ENCODE results near the gene SNX11. TPM values are rescaled to one million over a fixed set of nuclear protein-coding genes. Genes with fewer than 3 reads are reported as not detected.

Gene SNX11
- total RNA-seq, 8 experiments from 2014 or later, result 13.3 to 21.8 (median 14.9) TPM

DNA sequence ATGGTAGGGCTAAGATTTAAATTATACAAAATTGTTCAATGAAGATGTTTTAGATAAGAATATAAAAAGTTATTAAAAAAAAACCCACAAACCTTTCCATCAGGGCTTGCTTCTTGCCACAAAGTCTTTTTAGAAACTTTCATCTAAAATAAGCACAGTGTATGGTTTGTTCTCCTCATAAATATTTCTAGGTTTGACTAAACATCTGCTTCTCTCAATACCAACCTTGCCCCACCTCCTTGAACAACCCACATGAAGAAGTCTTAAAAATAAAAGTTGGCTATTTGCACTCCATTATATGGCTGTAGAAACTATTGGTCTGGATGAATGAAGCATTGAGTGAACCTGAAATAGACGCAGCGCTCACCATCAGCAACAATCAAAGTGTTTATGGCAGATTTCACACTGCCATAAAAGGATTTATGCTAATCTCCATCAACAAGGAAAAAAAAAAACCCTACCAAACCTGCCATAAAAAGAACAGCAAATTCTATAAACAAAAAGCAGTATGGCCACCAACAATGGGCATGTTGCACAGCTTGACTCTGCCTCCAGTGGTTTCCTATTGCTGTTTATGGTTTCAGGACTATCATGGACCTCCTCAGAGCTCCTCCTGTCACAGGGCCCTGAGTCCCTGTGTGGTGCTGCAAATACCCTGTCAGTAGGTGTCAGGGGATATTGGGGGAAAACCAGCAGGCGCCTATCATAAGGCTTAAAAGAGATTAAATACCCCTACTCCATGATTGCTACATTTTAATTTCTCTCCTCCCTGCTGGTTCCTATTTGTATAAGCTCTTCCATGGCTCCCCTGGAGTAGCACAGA is 37.6 kb downstream of the SNX11 start:
- H3K4me1 ChIP-seq (replicated peaks in 1 of 2), result peaks cover 46 to 55% of the 10 kb centered on the region in 2 donors
- WGBS, 10 experiments, result 30 to 100% (median 93%) methylated on average over 2 to 3 of the region's 3 CpGs; no CpG with 5 or more reads in 2 of the 10 experiments
- H3K27ac ChIP-seq, result no peak overlapping the region
- no peak for ATAC-seq (replicated peaks in 6 of 8)
- in situ Hi-C loops (cut with MboI; ENCODE audit: low pct_unique_long_range_greater_than_20kb in 2 of 9, low sequenced_read_pairs in 9 of 9, unreplicated experiment in 9 of 9), result loop anchor here in 1 of 9 experiments (25.0 kb wide), 1 partner anchor 108 kb away; the partner anchor contains the start of genes COPZ2 and NFE2L1
- H3K4me3 ChIP-seq, result no peak overlapping the region

- Histone ChIP-seq H3K4me1 (replicated peaks in 1 of 2) (peaks cover 76 to 85% of the 10 kb centered on the region in 2 donors), H3K4me3 (peak overlapping the region in 2 of 5 donors; percentile 1 to 4), H3K27ac (peak overlapping the region; percentile 88 to 97)
- peak in 7 of 8 experiments; percentile 4 to 55 (median 28) for ATAC-seq (replicated peaks in 6 of 8)
- WGBS, 10 experiments, result 19 to 69% (median 53%) methylated on average over 1 to 13 of the region's 14 CpGs
- in situ Hi-C loops (cut with MboI; ENCODE audit: low pct_unique_long_range_greater_than_20kb in 2 of 9, low sequenced_read_pairs in 9 of 9, unreplicated experiment in 9 of 9), result loop anchor here in 1 of 9 experiments (25.0 kb wide), 1 partner anchor 111 kb away; the partner anchor contains the start of genes COPZ2 and NFE2L1
These were observed 40.6 kb downstream of the SNX11 start for GRCh38 chr17:48148029-48148770.

DNA sequence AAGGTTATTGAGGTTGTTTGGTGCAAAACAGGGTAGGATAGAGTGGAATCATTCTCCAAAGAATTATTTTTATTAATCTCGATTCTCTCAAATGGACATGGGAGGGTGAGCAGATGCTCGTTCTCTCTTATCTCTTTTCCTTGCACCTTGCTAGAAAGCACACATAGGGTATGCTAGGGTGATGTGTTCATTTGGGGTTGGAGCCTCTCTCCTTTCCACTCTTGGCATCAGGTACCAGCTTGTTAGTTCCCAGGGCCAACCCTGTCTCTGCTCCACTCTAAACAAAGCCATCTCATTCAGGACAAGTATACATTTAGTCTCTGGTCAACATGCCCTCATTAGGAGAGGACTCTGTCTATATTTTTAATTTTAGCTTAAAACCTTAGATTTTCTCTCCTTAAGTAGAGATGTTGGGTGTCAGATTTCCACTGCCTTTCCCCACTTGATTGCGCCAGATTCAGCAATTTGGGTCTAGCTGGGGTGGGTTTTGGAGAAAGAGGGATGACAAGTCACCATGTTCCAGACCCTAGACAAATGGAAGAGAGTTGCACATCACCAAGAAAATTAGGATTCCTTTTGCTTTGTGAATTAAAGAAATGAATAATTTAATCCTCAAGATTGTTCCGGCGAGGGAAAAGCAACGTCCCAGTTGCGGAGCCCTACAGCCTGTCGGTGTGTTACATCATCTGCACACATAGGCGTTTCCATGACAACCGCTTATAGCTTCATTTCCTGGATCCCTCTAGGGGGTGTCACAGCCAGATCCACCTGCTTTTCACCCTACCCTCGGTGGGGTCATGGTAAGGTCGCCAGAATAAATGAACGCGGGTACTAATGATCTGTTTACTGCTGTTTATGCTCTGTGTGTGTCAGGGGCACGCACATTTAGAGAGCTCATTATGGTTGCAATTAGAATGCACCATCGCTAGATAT is 41.6 kb downstream of the SNX11 start:
- peak in 6 of 8 experiments; percentile 47 to 91 (median 88) for ATAC-seq (replicated peaks in 6 of 8)

GRCh38 chr17:48149787-48150463 is 42.4 kb downstream of the SNX11 start:
- H3K4me3 ChIP-seq, result peak overlapping the region in 4 of 5 donors; percentile 0 to 19 (median 10)
- in situ Hi-C loops (cut with MboI; ENCODE audit: low pct_unique_long_range_greater_than_20kb in 2 of 9, low sequenced_read_pairs in 9 of 9, unreplicated experiment in 9 of 9), result loop anchor here in 2 of 9 experiments (10.0 to 25.0 kb wide), 2 partner anchors 113 to 475 kb away; partner anchors contain the start of genes COPZ2 (in 1 of the 2), HOXB9 (in 1 of the 2) and NFE2L1 (in 1 of the 2)
- ATAC-seq (replicated peaks in 6 of 8), result no peak
- peaks cover 78 to 84% of the 10 kb centered on the region in 2 donors for H3K4me1 ChIP-seq (replicated peaks in 1 of 2)
- peak overlapping the region; percentile 77 to 97 for H3K27ac ChIP-seq
- WGBS, 10 experiments, result 20 to 89% (median 45%) methylated on average over 1 to 4 of the region's 4 CpGs; no CpG with 5 or more reads in 1 of the 10 experiments

More for the DNA sequence above, 41.6 kb downstream of the SNX11 start:
- Histone ChIP-seq H3K27ac (peak overlapping the region; percentile 88 to 97), H3K4me3 (peak overlapping the region; percentile 3 to 19 (median 12)), H3K4me1 (replicated peaks in 1 of 2) (peaks cover 78 to 85% of the 10 kb centered on the region in 2 donors)
- in situ Hi-C loops (cut with MboI; ENCODE audit: low pct_unique_long_range_greater_than_20kb in 2 of 9, low sequenced_read_pairs in 9 of 9, unreplicated experiment in 9 of 9), result loop anchor here in 1 of 9 experiments (25.0 kb wide), 1 partner anchor 112 kb away; the partner anchor contains the start of genes COPZ2 and NFE2L1
- 9 to 71% (median 36%) methylated on average over 2 to 14 of the region's 16 CpGs for WGBS, 10 experiments

DNA sequence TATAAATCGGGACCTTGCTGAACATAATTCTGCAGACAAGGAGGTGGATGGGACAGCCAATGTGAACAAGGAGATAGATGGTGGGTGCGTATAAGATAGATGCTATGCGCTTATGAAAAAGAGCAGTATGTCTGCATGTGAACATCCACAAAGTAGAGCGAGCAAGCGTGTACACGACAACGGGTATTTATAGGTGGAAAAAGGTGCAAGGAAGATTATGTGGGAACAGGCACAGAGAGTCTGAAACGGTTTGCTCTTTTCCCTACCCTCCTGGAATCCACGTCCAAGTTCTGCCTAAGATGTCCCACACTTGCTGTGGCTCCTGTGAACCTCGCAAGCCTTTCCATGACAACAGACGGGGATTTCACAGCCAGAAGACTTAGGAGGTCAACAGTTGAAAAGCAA is 43.0 kb downstream of the SNX11 start:
- WGBS, 10 experiments, result 0 to 71% (median 38%) methylated on average over 1 to 11 of the region's 11 CpGs
- Histone ChIP-seq H3K4me1 (replicated peaks in 1 of 2) (peaks cover 78 to 85% of the 10 kb centered on the region in 2 donors), H3K4me3 (peak overlapping the region in 4 of 5 donors; percentile 0 to 16 (median 2)), H3K27ac (peak overlapping the region; percentile 77 to 97)
- in situ Hi-C loops (cut with MboI; ENCODE audit: low pct_unique_long_range_greater_than_20kb in 2 of 9, low sequenced_read_pairs in 9 of 9, unreplicated experiment in 9 of 9), result loop anchor here in 1 of 9 experiments (10.0 kb wide), 1 partner anchor 474 kb away; the partner anchor contains the start of gene HOXB9
- peak in 1 of 8 experiments; percentile 32 for ATAC-seq (replicated peaks in 6 of 8)

DNA sequence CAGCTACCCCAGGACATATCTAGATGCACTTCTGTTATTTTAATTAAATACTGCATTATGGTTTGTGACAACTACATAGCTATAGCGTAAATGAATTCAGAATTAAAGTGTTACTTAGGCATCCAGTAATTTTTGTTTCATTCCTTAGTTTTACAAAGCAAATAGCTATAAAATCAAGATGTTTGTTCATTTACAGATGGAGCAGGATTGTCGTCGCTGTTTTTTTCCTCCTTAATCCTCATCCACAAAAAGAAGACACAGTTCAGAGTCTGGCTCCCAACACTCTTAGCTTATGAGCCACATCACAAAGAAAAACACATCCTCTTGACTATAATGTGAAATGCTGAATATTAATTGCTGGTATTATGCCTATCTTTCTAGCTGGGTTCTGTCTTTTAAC is 43.7 kb downstream of the SNX11 start:
- in situ Hi-C loops (cut with MboI; ENCODE audit: low pct_unique_long_range_greater_than_20kb in 2 of 9, low sequenced_read_pairs in 9 of 9, unreplicated experiment in 9 of 9), result loop anchor here in 1 of 9 experiments (10.0 kb wide), 1 partner anchor 474 kb away; the partner anchor contains the start of gene HOXB9
- H3K4me3 ChIP-seq, result no peak overlapping the region
- H3K27ac ChIP-seq, result peak overlapping the region; percentile 77 to 97
- peaks cover 83 to 91% of the 10 kb centered on the region in 2 donors for H3K4me1 ChIP-seq (replicated peaks in 1 of 2)
- no peak for ATAC-seq (replicated peaks in 6 of 8)
- 8 to 76% (median 43%) methylated on average over 1 to 3 of the region's 3 CpGs; no CpG with 5 or more reads in 1 of the 10 experiments for WGBS, 10 experiments

- Histone ChIP-seq H3K4me3 (no peak overlapping the region), H3K4me1 (replicated peaks in 1 of 2) (peaks cover 82 to 87% of the 10 kb centered on the region in 2 donors), H3K27ac (peak overlapping the region in 1 of 2 donors; percentile 97)
- WGBS, 10 experiments, result 0 to 80% (median 56%) methylated on average over 1 to 4 of the region's 4 CpGs
- in situ Hi-C loops (cut with MboI; ENCODE audit: low pct_unique_long_range_greater_than_20kb in 2 of 9, low sequenced_read_pairs in 9 of 9, unreplicated experiment in 9 of 9), result loop anchor here in 1 of 9 experiments (10.0 kb wide), 1 partner anchor 473 kb away; the partner anchor contains the start of gene HOXB9
- ATAC-seq (replicated peaks in 6 of 8), result no peak
These were observed 44.7 kb downstream of the SNX11 start for GRCh38 chr17:48152289-48152688.

- H3K27ac ChIP-seq, result peak overlapping the region in 1 of 2 donors; percentile 97
- H3K4me3 ChIP-seq, result no peak overlapping the region
- ATAC-seq (replicated peaks in 6 of 8), result peak; percentile 31 to 86 (median 42)
- peaks cover 67 to 72% of the 10 kb centered on the region in 2 donors for H3K4me1 ChIP-seq (replicated peaks in 1 of 2)
- WGBS, 10 experiments, result 0 to 59% (median 35%) methylated on average over 1 to 6 of the region's 6 CpGs
- in situ Hi-C loops (cut with MboI; ENCODE audit: low pct_unique_long_range_greater_than_20kb in 2 of 9, low sequenced_read_pairs in 9 of 9, unreplicated experiment in 9 of 9), result loop anchor here in 1 of 9 experiments (10.0 kb wide), 1 partner anchor 471 kb away; the partner anchor contains the start of gene HOXB9
These were observed 46.3 kb downstream of the SNX11 start for GRCh38 chr17:48153691-48154358.

- peak overlapping the region in 1 of 2 donors; percentile 24 for H3K27ac ChIP-seq
- 10 to 60% (median 35%) methylated on average over 1 to 18 of the region's 21 CpGs for WGBS, 10 experiments
- H3K4me1 ChIP-seq (replicated peaks in 1 of 2), result peaks cover 64 to 73% of the 10 kb centered on the region in 2 donors
- peak in 5 of 8 experiments; percentile 56 to 69 (median 62) for ATAC-seq (replicated peaks in 6 of 8)
- in situ Hi-C loops (cut with MboI; ENCODE audit: low pct_unique_long_range_greater_than_20kb in 2 of 9, low sequenced_read_pairs in 9 of 9, unreplicated experiment in 9 of 9), result loop anchor here in 1 of 9 experiments (10.0 kb wide), 1 partner anchor 469 kb away; the partner anchor contains the start of gene HOXB9
- peak overlapping the region in 3 of 5 donors; percentile 4 to 11 (median 4) for H3K4me3 ChIP-seq
These were observed 48.5 kb downstream of the SNX11 start for GRCh38 chr17:48155889-48156611.

DNA sequence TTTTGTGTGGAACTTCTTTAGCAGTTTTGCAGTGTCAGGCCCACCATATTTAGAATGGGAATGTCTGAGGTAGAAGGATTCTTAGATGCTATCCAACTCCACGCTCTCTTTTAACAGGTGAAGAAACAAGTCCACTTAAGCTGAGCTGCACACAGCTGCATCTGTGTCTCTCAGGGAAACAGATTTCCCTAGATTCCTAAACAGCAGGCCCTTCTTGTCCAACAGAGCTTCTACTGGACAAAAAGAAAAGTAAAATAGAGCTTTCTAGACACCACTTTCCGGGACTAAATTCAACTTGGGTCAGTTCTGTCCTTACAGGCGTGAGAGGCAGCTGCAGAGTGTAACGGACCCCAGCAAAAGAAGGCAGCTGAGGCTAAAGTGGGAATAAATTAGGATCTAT is 51.7 kb downstream of the SNX11 start:
- WGBS, 10 experiments, result 60 to 100% (median 83%) methylated on average over 1 to 4 of the region's 4 CpGs; no CpG with 5 or more reads in 1 of the 10 experiments
- H3K27ac ChIP-seq, result no peak overlapping the region
- peaks cover 42 to 71% of the 10 kb centered on the region in 2 donors for H3K4me1 ChIP-seq (replicated peaks in 1 of 2)
- no peak for ATAC-seq (replicated peaks in 6 of 8)
- no peak overlapping the region for H3K4me3 ChIP-seq
- in situ Hi-C loops (cut with MboI; ENCODE audit: low pct_unique_long_range_greater_than_20kb in 2 of 9, low sequenced_read_pairs in 9 of 9, unreplicated experiment in 9 of 9), result loop anchor here in 1 of 9 experiments (10.0 kb wide), 1 partner anchor 466 kb away; the partner anchor contains the start of gene HOXB9
